NCI-H526 (cell line): ENCODE data around the gene LSM3.

Experiments
- DNase-seq, 2 experiments: peaks; one replicate each; lab custom pipeline; 2025; lab: John Stamatoyannopoulos, UW

The LSM3 gene

GRCh38 chr3:14143271-14144225 lies 35.1 kb upstream of the LSM3 start:
- no peak for DNase-seq

- peak in 1 of 2 experiments; percentile 1 for DNase-seq
Measured at GRCh38 chr3:14144423-14145075, 34.1 kb upstream of the LSM3 start.

- no peak for DNase-seq
Measured at GRCh38 chr3:14145236-14145635, 33.4 kb upstream of the LSM3 start.

- DNase-seq, result no peak
Measured at GRCh38 chr3:14145670-14146380, 32.8 kb upstream of the LSM3 start.

- no peak for DNase-seq
Measured at GRCh38 chr3:14146381-14147065, 32.1 kb upstream of the LSM3 start.

GRCh38 chr3:14147066-14147435 lies 31.6 kb upstream of the LSM3 start:
- no peak for DNase-seq

- DNase-seq, result no peak
Measured at GRCh38 chr3:14147617-14148016, 31.0 kb upstream of the LSM3 start.

GRCh38 chr3:14148041-14148985 lies 30.3 kb upstream of the LSM3 start:
- DNase-seq, result no peak

- DNase-seq, result no peak
Measured at GRCh38 chr3:14150078-14150477, 28.5 kb upstream of the LSM3 start.

GRCh38 chr3:14150491-14151230 lies 28.0 kb upstream of the LSM3 start:
- DNase-seq, result no peak

- DNase-seq, result no peak
Measured at GRCh38 chr3:14151471-14152083, 27.0 kb upstream of the LSM3 start.

- DNase-seq, result peak in 1 of 2 experiments; percentile 6
Measured at GRCh38 chr3:14152233-14152962, 26.2 kb upstream of the LSM3 start.

- DNase-seq, result no peak
Measured at GRCh38 chr3:14152963-14153355, 25.7 kb upstream of the LSM3 start.

- no peak for DNase-seq
Measured at GRCh38 chr3:14153663-14154062, 25.0 kb upstream of the LSM3 start.

- DNase-seq, result no peak
Measured at GRCh38 chr3:14154276-14154675, 24.3 kb upstream of the LSM3 start.

- no peak for DNase-seq
Measured at GRCh38 chr3:14154895-14155440, 23.6 kb upstream of the LSM3 start.

GRCh38 chr3:14156201-14156600 lies 22.4 kb upstream of the LSM3 start:
- no peak for DNase-seq

GRCh38 chr3:14156843-14157561 lies 21.6 kb upstream of the LSM3 start:
- DNase-seq, result no peak
